Ishikawa (cell line): ENCODE data around the gene SPACA5.
"Not testable (repeated sequence)": the region's sequence is repeated elsewhere in the genome, so short reads cannot be mapped to it uniquely, and the experiment has no call there.

Source experiments
- CEBPB ChIP-seq: IDR thresholded peaks from 2 replicates; pipeline ENCODE4 v1.6.1; 2012
- CREB1 ChIP-seq: IDR thresholded peaks from 2 replicates; pipeline ENCODE4 v1.6.1; 2012; ENCODE audit warnings: low read depth
- EP300 ChIP-seq: IDR thresholded peaks from 2 replicates; pipeline ENCODE4 v1.6.1; 2012; ENCODE audit warnings: borderline replicate concordance
- NFIC ChIP-seq: IDR thresholded peaks from 2 replicates; pipeline ENCODE4 v1.6.1; 2012
- REST ChIP-seq: IDR thresholded peaks from 2 replicates; pipeline ENCODE4 v1.6.1; 2012; ENCODE audit warnings: low read depth, mild to moderate bottlenecking
- TAF1 ChIP-seq: IDR thresholded peaks from 2 replicates; pipeline ENCODE4 v1.6.1; 2012; ENCODE audit warnings: low read depth, mild to moderate bottlenecking
- TCF12 ChIP-seq: IDR thresholded peaks from 2 replicates; pipeline ENCODE4 v1.6.1; 2012; ENCODE audit warnings: low read depth
- TEAD4 ChIP-seq: IDR thresholded peaks from 2 replicates; pipeline ENCODE4 v1.6.1; 2012
- USF1 ChIP-seq: IDR thresholded peaks from 2 replicates; pipeline ENCODE4 v1.6.1; 2012
- YY1 ChIP-seq: IDR thresholded peaks from 2 replicates; pipeline ENCODE4 v1.6.1; 2012; ENCODE audit warnings: low read depth

GRCh38 chrX:48006688-48007087 lies at the start of gene SPACA5:
- TF ChIP-seq EP300, TAF1, TCF12, REST, USF1, CEBPB, TEAD4, CREB1, YY1, NFIC: not testable (repeated sequence)
